Stromal cell of bone marrow (primary cell): ENCODE results near the gene SSBP4.
A peak's percentile ranks its signal among the peaks of the same experiment; 100 is the strongest.
"Not testable (repeated sequence)": the region's sequence is repeated elsewhere in the genome, so short reads cannot be mapped to it uniquely, and the experiment has no call there.

Source experiments
- DNase-seq: peaks from one replicate; pipeline ENCODE4 v3.0.0-alpha.2; 2012; ENCODE audit warnings: low read depth

The SSBP4 gene

DNA sequence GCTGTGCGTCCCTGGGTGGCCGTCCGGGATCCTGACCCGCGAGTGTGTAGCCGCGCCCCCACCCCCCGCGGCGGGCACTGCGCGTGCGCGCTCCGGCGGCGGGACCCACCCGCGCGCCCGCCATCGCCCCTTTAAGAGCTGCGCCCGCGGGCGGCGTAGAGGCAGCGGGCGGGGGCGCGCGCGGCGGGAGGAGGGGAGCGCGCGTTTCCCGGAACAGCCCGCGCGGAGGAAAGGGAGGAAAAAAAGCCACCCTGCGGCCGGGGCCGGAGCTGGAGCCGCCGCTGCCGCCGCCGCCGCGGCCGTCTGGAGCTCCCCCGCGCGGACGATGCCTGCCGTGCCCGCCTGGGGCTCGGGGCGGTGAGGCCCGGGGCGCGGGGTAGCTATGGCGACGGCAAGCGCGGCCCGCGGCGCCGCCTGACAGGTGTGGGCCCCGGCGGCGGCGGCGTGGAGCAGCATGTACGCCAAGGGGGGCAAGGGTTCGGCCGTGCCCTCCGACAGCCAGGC, at the start of gene SSBP4:
Gene SSBP4 (plus strand): TSS at position 204 of the 504 bp plus-strand sequence. CDS start 251 bp downstream, at position 455.
- DNase-seq, result peak; percentile 64

DNA sequence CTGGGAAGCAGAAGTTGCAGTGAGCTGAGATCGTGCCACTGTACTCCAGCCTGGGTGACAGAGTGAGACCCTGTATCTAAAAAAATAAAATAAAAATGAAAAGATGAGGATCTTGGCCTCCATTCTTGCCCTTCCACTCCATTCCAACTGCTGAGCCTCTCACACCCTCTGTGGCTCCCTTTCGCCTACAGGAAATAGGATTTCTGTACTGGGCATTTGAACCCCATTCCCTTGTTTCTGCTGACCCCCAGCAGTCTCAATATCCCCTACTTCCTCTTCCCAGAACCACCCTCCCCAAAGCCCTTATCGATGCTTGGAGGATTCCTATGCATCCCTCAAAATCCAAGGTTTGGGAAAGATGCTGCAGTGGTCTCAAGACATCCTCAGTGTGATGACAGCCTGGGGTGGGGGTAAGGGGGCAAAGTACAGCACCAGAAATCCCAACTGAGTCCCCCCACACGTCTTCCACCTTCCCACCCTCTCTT, 45.7 kb upstream of the SSBP4 start:
- no peak for DNase-seq

DNA sequence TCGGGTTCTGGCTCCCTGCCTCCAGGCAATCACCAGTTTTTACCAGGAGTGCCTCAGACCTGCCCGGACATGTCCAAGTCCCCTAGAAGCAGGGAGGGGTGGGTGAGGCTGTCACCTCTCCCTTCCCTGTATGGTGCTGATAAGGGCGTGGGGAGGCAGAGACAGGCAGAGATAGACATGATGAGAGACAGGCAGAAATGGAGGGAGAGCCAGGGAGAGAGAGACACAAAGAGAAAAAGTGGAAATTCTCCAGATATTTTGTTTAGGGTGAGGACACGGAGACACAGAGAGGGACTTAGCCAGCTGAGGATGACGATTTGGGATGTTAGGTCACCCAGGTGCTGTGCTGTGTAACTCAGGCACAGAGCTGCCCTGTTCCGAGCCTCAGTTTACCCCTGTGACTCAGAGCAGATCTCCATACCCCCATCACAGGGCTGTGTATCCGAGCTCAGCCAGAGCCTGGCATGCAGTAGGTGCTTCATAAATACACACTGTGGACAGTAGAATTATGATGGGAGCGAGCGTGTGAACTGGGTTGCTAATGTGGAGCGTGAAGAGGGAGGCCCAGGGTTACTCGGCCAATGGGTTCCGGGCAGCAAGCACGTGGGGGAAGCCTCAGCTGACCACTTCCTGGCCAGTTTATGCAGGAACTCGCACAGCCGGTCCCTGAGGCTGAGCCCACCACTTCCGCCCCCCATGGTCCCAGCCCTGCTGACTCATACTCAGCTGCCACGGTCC, 45.1 kb upstream of the SSBP4 start:
- DNase-seq, result peak; percentile 94

DNA sequence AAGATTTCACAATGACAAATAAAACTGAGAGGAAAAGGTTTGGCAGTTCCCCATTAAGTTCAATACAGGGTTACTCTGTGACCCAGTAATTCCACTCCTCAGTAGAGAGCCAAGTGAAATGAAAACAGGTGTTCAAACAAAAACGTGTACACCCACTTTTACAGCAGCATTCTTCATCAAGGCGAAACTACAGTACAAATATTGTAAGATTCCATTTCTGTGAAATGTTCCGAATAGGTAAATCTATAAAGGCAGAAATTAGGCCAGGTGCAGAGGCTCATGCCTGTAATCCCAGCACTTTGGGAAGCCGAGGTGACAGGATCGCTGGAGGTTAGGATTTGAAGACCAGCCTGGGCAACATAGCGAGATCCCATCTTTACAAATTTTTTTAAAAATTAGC, 42.2 kb upstream of the SSBP4 start:
- DNase-seq, result no peak

DNA sequence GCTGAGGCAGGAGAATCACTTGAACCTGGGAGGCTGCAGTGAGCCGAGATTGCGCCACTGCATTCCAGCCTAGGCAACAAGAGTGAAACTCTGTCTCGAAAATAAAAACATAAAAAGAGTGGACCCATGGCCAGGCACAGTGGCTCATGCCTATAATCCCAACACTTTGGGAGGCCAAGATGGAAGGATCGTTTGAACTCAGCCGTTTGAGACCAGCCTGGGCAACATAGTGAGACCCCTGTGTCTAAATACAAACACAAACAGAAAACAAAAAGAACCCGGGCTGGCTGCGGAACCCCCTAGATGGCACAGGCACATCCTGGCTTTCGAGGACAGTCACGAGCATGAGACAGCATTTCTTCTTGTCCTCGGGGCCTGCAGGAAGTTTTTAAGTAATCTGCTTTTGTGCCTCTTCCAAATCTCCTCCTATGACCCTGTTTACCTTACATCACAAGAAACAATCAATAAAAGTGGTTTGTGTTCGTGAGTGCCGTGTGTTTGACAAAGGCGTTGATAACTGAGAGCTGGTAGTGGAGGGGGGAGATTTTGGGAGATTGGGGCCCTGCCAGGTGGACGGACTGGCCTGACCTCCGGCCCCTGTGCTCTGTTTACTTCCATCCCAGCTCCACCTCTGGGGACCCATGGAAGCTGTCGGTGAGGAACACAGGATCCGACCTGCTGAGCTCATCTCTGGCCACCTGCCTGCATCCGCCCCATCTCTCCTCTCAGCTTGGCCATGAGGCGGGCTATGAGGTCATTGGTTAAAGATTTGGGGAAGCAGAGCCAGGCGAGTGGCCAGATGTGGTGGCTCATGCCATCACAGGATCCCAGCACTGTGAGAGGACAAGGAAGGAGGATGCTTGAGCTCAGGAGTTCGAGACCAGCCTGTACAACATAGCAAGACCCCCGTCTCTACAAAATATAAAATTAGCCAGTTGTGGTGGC, 39.1 kb upstream of the SSBP4 start:
- DNase-seq, result peak; percentile 86

DNA sequence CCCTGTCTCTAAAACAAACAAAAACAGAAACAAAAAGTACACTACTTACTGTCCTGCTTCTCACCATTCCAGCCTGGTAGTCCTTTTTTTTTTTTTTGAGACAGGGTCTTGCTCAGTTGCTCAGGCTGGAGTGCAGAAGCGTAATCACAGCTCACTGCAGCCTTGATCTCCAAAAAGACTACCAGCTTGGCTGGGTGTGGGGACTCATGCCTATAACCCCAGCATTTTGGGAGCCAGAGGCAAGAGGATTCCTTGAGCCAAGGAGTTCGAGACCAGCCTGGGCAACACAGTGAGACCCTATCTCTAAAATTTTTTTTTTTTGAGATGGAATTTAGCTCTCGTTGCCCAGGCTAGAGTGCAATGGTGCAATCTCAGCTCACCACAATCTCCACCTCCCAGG, 38.4 kb upstream of the SSBP4 start:
- DNase-seq, result no peak

DNA sequence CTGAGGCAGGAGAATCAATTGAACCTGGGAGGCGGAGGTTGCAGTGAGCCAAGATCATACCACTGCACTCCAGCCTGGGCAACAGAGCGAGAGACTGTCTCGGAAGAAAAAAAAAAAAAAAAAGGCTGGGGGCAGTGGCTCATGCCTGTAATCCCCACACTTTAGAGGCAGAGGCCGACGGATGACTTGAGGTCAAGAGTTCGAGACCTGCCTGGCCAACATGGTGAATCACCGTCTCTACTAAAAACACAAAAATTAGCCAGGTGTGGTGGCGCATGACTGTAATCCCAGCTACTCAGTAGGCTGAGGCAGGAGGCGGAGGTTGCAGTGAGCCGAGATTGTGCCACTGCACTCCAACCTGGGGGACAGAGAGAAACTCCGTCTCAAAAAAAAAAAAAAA, 35.6 kb upstream of the SSBP4 start:
- not testable (repeated sequence) for DNase-seq

DNA sequence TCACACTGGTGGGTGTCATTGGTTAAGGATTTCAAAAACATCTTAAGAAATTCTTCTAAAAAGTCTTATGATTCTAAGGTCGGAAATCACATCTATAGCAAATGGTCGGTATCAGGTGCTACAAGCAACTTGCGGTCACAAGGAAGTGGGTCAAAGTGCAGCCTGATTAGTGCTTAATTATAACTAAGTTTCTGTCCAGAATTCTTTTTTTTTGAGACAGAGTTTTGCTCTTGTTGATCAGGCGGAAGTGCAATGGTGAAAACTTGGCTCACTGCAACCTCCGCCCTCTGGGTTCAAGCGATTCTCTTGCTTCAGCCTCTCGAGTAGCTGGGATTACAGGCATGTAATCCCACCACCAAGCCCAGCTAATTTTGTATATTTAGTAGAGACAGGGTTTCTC, 34.4 kb upstream of the SSBP4 start:
- no peak for DNase-seq

DNA sequence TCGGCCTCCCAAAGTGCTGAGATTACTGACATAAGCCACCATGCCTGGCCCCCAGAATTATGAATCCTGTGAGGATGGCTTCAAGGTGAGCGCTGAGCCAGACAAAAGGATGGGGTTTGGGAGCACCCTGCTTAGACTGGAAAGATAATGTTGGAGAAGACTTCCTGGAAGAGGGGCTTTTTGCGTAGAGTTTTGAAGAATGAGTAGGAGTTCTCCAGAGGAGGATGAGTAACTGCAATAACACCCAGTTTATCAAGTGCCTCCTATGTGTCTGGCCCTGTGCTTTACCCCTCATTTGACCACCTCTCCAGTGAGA, 33.9 kb upstream of the SSBP4 start:
- no peak for DNase-seq

DNA sequence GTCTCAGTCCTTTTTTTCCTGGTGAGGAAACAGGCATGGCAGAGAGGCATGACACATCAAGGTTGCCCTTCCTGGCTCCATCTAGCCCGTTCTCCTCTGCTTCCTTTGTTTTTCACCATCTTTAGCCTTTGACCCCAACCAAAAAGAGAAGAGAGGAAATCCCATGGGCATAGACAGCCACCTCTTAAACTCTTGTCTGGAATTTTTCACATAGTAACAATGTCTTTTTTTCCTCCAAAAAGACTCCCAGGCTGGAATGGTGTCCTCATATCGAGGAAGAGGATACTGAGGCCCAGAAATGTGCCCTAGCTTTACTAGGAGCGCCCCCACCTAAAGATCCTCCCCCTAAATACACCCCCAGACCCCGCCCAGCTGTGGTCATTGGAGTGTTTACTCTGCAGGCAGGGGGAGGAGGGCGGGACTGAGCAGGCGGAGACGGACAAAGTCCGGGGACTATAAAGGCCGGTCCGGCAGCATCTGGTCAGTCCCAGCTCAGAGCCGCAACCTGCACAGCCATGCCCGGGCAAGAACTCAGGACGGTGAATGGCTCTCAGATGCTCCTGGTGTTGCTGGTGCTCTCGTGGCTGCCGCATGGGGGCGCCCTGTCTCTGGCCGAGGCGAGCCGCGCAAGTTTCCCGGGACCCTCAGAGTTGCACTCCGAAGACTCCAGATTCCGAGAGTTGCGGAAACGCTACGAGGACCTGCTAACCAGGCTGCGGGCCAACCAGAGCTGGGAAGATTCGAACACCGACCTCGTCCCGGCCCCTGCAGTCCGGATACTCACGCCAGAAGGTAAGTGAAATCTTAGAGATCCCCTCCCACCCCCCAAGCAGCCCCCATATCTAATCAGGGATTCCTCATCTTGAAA, 33.3 kb upstream of the SSBP4 start, which contains the start of gene GDF15:
Gene GDF15 (plus strand): TSS at position 484 of the 868 bp plus-strand sequence. CDS start 32 bp downstream, at position 516.
- DNase-seq, result peak; percentile 87

DNA sequence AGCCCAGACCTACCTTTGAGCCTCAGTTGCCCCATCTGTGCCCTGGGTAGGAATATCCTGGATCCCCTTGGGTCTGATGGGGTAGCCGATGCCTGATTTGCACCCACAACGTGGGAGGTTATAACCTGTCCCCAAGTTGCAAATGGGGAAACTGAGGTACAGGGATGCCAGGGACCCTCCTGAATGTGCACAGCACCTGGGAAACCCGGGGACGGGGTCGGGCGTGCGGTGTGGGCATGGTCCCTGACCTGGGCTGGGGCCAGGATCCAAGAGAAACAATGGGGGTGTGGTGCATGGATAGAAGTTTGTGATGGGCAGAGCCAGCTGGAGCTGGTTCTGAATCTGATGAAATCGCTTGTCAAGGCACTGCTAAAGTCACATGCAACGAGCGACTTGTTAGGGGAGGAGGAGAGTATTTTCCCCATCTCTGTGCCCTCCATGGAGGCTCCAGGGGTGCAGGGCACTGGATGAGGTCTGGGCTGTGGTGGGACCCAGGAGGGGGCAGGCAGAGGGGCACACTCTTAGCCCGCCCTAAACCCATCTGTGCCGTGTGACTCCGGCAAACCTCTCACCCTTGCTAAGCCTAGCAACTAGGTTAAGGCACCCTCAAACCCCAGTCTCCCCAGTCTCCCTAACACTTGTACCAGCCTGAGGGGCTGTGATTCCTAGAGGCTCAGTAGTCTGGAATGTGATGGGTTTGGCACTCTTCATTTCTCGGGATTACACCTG, 32.5 kb upstream of the SSBP4 start:
- DNase-seq, result peak; percentile 40

DNA sequence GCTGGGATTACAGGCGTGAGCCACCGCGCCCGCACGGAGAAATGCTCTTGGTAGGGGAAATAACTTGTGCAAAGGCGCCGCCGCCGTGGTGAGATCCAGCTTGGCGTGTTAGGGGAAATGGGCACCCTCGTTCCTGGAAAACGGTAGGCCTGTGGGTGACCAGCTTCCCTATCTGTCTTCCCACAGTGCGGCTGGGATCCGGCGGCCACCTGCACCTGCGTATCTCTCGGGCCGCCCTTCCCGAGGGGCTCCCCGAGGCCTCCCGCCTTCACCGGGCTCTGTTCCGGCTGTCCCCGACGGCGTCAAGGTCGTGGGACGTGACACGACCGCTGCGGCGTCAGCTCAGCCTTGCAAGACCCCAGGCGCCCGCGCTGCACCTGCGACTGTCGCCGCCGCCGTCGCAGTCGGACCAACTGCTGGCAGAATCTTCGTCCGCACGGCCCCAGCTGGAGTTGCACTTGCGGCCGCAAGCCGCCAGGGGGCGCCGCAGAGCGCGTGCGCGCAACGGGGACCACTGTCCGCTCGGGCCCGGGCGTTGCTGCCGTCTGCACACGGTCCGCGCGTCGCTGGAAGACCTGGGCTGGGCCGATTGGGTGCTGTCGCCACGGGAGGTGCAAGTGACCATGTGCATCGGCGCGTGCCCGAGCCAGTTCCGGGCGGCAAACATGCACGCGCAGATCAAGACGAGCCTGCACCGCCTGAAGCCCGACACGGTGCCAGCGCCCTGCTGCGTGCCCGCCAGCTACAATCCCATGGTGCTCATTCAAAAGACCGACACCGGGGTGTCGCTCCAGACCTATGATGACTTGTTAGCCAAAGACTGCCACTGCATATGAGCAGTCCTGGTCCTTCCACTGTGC, 30.9 kb upstream of the SSBP4 start:
- no peak for DNase-seq

DNA sequence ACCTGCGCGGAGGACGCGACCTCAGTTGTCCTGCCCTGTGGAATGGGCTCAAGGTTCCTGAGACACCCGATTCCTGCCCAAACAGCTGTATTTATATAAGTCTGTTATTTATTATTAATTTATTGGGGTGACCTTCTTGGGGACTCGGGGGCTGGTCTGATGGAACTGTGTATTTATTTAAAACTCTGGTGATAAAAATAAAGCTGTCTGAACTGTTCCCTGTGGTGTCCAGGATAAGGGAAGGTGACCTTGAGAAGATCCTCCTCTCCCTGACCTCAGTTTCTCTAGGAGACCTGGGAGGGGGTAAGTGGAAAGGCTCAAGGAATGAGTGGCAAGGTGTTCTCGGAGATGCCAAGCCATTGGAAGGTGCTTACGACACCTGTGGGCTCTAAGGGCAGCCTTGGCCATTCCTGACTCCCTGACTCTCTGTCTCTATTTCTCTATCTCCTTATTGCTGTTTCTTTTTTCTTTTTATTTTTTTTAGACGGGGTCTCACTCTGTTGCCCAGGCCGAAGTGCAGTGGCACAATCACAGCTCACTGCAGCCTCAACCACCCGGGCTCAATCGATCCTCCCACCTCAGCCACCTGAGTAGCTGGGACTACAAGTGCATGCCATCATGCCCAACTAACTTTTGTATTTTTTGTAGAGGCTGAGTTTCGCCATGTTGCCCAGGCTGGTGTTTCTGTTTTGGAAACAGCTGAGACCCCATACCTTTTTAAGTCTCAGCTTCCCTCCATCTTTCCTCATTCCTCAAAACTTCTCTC, 30.1 kb upstream of the SSBP4 start:
- no peak for DNase-seq

DNA sequence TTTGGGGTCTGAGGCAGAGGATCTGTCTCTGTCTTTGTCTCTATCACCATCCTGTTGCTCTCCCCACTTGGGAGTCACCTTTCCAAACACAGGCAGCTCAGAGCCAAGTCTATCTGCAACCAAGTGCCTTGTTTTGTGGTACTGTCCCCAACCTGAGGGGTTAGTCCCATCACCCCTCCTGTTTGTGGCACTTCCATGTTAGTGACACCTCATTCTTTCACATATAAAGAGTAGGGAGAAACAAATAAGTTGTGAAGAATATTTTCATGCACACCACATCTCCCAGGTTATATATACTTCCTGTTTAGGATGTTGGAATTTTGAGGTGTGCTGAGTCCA, 29.5 kb upstream of the SSBP4 start:
- DNase-seq, result no peak

DNA sequence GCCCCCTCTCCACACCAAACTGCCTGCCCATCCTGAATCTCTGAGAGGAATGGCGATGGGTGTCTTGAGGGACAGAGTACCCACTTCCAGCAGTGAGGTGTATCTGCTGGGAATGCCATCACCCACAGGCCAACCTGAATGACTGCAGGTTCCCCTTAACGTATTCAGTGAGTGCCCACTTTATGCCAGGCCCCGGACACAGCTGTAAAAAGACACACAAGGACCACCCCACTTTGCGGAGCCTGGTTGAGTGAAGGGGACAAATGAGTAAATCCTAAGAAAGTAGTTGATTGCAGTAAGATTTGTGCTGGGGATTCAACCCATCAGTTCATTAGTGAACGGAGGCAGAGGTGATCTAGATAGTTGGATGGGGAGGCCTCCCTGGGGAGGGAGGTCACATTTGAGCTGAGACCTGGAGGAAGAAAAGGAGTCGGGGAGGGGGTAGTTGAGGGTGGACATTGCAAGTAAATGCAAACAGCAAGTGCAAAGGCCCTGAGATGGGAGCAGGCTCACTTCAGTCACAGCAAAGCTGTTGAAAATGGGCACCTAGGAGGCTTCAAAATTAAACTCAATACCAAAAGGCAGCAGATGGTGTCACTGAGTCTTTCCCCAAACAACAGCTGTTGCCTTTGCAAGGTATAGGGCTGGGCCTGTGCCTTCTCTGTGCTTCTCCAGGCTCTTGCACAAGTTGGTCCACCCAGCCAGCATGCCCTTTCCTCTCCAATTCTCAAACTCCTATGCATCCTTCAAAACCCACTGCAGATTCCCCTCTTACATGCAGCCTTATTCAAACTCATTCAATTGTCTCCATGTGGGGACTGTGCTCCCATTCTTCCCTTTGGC, 28.9 kb upstream of the SSBP4 start:
- DNase-seq, result no peak

DNA sequence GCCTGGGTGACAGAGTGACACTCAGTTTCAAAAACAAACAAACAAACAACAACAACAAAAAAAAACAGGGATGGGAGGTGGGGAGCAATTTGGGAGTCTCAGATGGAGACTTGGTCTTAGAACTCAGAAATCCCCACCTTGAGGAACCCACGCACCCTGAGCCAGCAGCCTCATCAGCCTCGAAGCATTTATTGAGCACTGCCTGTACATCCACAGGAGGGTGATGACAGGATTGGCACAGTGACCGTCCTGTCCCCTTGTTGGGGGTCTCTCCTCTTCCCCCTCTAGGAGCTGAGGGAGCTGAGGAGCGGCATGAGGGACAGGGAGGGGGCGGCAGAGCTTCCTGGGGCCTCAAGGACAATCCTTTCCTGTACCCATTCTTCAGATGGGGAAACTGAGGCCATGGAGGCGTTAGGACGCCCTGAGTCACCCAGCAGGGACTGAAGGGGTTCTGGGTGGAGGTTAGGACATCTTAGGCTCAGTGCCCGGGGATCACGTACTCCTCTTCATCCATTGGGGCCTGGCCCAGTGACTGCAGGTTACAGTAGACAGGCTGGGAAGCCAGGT, 27.6 kb upstream of the SSBP4 start:
- no peak for DNase-seq

DNA sequence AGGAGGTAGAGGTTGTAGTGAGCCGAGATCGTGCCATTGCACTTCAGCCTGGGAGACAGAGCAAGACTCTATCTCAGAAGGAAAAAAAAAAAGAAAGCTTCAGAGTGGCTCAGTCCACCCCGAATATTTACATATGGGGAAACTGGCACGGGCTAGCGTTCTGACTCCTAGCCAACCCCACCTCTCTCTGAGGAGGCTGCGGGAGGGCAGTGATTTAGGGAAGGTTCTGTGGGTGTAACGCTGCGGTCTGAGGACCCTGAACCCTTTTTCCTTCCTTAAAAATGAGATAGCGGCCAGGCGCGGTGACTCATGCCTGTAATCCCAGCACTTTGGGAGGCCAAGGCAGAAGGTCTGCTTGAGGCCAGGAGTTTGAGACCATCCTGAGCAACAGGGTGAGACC, 26.8 kb upstream of the SSBP4 start:
- no peak for DNase-seq

DNA sequence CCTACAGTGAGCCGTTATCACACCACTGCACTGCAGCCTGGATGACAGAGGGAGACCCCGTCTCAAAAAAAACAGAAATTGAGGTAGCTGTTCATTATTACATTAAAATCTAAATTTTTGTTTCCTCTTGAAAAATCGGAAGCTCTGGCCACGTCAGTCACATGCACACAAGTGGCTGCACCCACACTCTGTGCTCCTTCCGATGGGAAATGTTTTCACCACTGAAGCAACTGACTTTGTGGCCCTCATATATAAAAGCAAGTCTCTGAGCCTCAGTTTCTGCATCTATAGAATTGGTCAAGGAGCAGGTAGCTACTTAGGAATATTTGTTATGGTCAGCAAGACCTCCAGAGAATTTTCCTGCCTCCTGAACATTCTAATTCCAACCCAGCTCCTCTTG, 26.3 kb upstream of the SSBP4 start:
- DNase-seq, result no peak
